GM06990 (cell line): Measurements from ENCODE around the gene DNAJB6.

Experiments used
- DNase-seq: peaks from one replicate; pipeline ENCODE4 v3.0.0-alpha.2; 2011; ENCODE audit not compliant: insufficient read length; ENCODE audit errors: extremely low read depth
- H3K27me3 ChIP-seq: replicated peaks from 2 replicates; pipeline ENCODE4 v1.6.0; 2011; ENCODE audit warnings: low read length; ENCODE audit not compliant: control insufficient read depth, insufficient read depth
- H3K36me3 ChIP-seq: 2 replicates; pipeline ENCODE4 v1.5.1; 2011; ENCODE audit warnings: low read length; ENCODE audit not compliant: control insufficient read depth, insufficient read depth
- H3K4me3 ChIP-seq: replicated peaks from 2 replicates; pipeline ENCODE4 v1.5.1; 2011; ENCODE audit warnings: low read depth, mild to moderate bottlenecking, control low read depth, low read length
- CTCF ChIP-seq: IDR thresholded peaks from 2 replicates; pipeline ENCODE4 v1.5.1; 2011; ENCODE audit warnings: low read length, control low read depth, mild to moderate bottlenecking, inconsistent platforms; ENCODE audit not compliant: insufficient read depth, poor library complexity, severe bottlenecking

The DNAJB6 gene

GRCh38 chr7:157384301-157384700, 47.5 kb downstream of the DNAJB6 start:
- Histone ChIP-seq H3K27me3 (no peaks in the 10 kb centered on the region), H3K4me3 (no peak overlapping the region), H3K36me3 (peaks cover 10% of the 10 kb centered on the region)
- TF ChIP-seq CTCF = no peak
- no peak for DNase-seq

GRCh38 chr7:157386979-157387800, 50.4 kb downstream of the DNAJB6 start:
- peak; percentile 62 for DNase-seq
- peaks cover 25% of the 10 kb centered on the region for H3K36me3 ChIP-seq

GRCh38 chr7:157388301-157388700, 51.5 kb downstream of the DNAJB6 start:
- Histone ChIP-seq H3K4me3 (no peak overlapping the region), H3K36me3 (peaks cover 23% of the 10 kb centered on the region)

More at GRCh38 chr7:157386979-157387800, 50.4 kb downstream of the DNAJB6 start:
- peak overlapping the region; percentile 24; the same call in 1 of the 2 replicates for H3K4me3 ChIP-seq
- TF ChIP-seq CTCF = peak; percentile 86
- H3K27me3 ChIP-seq = no peaks in the 10 kb centered on the region

GRCh38 chr7:157389951-157390730, 53.3 kb downstream of the DNAJB6 start:
- TF ChIP-seq CTCF = no peak
- DNase-seq = no peak
- Histone ChIP-seq H3K4me3 (no peak overlapping the region), H3K27me3 (no peaks in the 10 kb centered on the region), H3K36me3 (peaks cover 21% of the 10 kb centered on the region)

More at GRCh38 chr7:157388301-157388700, 51.5 kb downstream of the DNAJB6 start:
- H3K27me3 ChIP-seq = no peaks in the 10 kb centered on the region
- DNase-seq = no peak
- no peak for TF ChIP-seq CTCF

GRCh38 chr7:157391036-157391710, 54.4 kb downstream of the DNAJB6 start:
- peaks cover 21% of the 10 kb centered on the region for H3K36me3 ChIP-seq
- no peak for DNase-seq
- TF ChIP-seq CTCF = no peak
- H3K27me3 ChIP-seq = no peaks in the 10 kb centered on the region
- no peak overlapping the region for H3K4me3 ChIP-seq
